Endothelial cell of umbilical vein (primary cell): ENCODE measurements around the gene RNF133. TPM values are rescaled to one million over a fixed set of nuclear protein-coding genes. Genes with fewer than 3 reads are reported as not detected.

Source experiments
- BruUV-seq: library from RNA; stranded (reverse); fragments of 400-500 nt; replicated peaks from 2 replicates; lab custom pipeline; 2021; lab: Mats Ljungman, UMichigan
- CTCF ChIA-PET: fragments of 300-600, 350-600 bp; sonication (Branson Sonifier 250); formaldehyde crosslinking; loops from one replicate; lab custom pipeline; 2021; ENCODE audit warnings: antibody characterized with exemption, inconsistent platforms; lab: Charles Lee
- POLR2A ChIA-PET: fragments of 300-600, 350-600 bp; sonication (Branson Sonifier 250); formaldehyde crosslinking; loops from one replicate; lab custom pipeline; 2021; ENCODE audit warnings: antibody characterized with exemption, inconsistent platforms; lab: Charles Lee
- DNase-seq: peaks from one replicate; pipeline ENCODE4 v3.0.0-alpha.2; 2011; ENCODE audit warnings: low read depth, low spot score
- FAIRE-seq: peaks from 2 replicates; lab custom pipeline; 2011; peaks lifted over from hg19 to GRCh38; lab: Jason Lieb, UNC
- H2AFZ ChIP-seq: 2 replicates; pipeline ENCODE4 v1.6.0; 2012; ENCODE audit warnings: low read depth, low read length, control low read depth, inconsistent platforms
- H3K27ac ChIP-seq: 2 replicates; pipeline ENCODE4 v1.5.1; 2011; ENCODE audit warnings: low read depth, mild to moderate bottlenecking, control low read depth, low read length, moderate library complexity; ENCODE audit not compliant: insufficient read depth
- H3K27me3 ChIP-seq, 2 experiments: 2 replicates each; pipeline versions ENCODE4 v1.6.0 to v1.6.1; 2011; ENCODE audit warnings: low read length in 2 of 2, mixed read lengths in 1 of 2; ENCODE audit not compliant: control insufficient read depth in 2 of 2, insufficient read depth in 2 of 2
- H3K36me3 ChIP-seq, 2 experiments: 2 replicates in 1 of 2; 3 replicates in 1 of 2; pipeline ENCODE4 v1.5.1; 2011; ENCODE audit warnings: low read length in 2 of 2, mild to moderate bottlenecking in 1 of 2, moderate library complexity in 1 of 2; ENCODE audit not compliant: control insufficient read depth in 2 of 2, insufficient read depth in 2 of 2; ENCODE audit errors: extremely low read depth in 1 of 2
- H3K4me1 ChIP-seq: 3 replicates; pipeline ENCODE4 v1.5.1; 2011; ENCODE audit warnings: mild to moderate bottlenecking, low read length; ENCODE audit not compliant: control insufficient read depth, insufficient read depth; ENCODE audit errors: extremely low read depth
- H3K4me2 ChIP-seq: 2 replicates; pipeline ENCODE4 v1.6.1; 2011; ENCODE audit warnings: low read length, control low read depth, mixed read lengths; ENCODE audit not compliant: insufficient read depth
- H3K4me3 ChIP-seq, 3 experiments: fragments of 200-600 bp in 1 of 3; sonication (generic), shearing (Covaris generic) in 1 of 3; replicated peaks in 1 of 3; 2 replicates each; pipeline ENCODE4 v1.5.1; 2011 to 2016; ENCODE audit warnings: control low read depth in 3 of 3, low read length in 3 of 3, mild to moderate bottlenecking in 2 of 3, inconsistent platforms in 1 of 3, low read depth in 1 of 3, moderate library complexity in 1 of 3; ENCODE audit not compliant: insufficient read depth in 1 of 3
- H3K79me2 ChIP-seq: 2 replicates; pipeline ENCODE4 v1.6.0; 2012; ENCODE audit warnings: low read length, inconsistent platforms; ENCODE audit not compliant: control insufficient read depth, insufficient read depth
- H3K9ac ChIP-seq: replicated peaks from 2 replicates; pipeline ENCODE3; 2011; ENCODE audit warnings: low read length, control low read depth; ENCODE audit not compliant: insufficient read depth; ENCODE audit errors: extremely low read depth
- H3K9me1 ChIP-seq: replicated peaks from 3 replicates; pipeline ENCODE4 v1.6.0; 2011; ENCODE audit warnings: mild to moderate bottlenecking, low read length; ENCODE audit not compliant: control insufficient read depth, insufficient read depth; ENCODE audit errors: extremely low read depth
- H3K9me3 ChIP-seq: replicated peaks from 2 replicates; pipeline ENCODE4 v1.5.1; 2012; ENCODE audit warnings: low read length, inconsistent platforms; ENCODE audit not compliant: control insufficient read depth, insufficient read depth
- H4K20me1 ChIP-seq: replicated peaks from 2 replicates; pipeline ENCODE3; 2011; ENCODE audit warnings: mild to moderate bottlenecking, low read length; ENCODE audit not compliant: control insufficient read depth, insufficient read depth; ENCODE audit errors: extremely low read depth
- GATA2 ChIP-seq: IDR thresholded peaks from 2 replicates; pipeline ENCODE4 v1.7.0; 2011; ENCODE audit warnings: low read depth, mild to moderate bottlenecking, moderate library complexity, mixed read lengths, low read length; ENCODE audit not compliant: insufficient read length, insufficient read depth
- JUN ChIP-seq: IDR thresholded peaks from 2 replicates; pipeline ENCODE4 v1.6.1; 2011; ENCODE audit warnings: borderline replicate concordance, low read depth; ENCODE audit not compliant: insufficient read length, insufficient read depth
- dilution Hi-C: fragments of 300-500 bp; cut with MboI; formaldehyde crosslinking; loops from one replicate; pipeline ENCODE4 v1.15.0; 2019; ENCODE audit warnings: low sequenced_read_pairs; ENCODE audit not compliant: extremely low pct_ligation_motif_present
- intact Hi-C: fragments of 100-400 bp; cut with micrococcal nuclease; formaldehyde crosslinking; loops from one replicate; pipeline ENCODE4 v1.10.0; 2022
- polyA plus RNA-seq, 4 experiments: library from polyadenylated mRNA; depleted of rRNA in 3 of 4; stranded (reverse) in 3 of 4; unstranded in 1 of 4; fragments of >200 nt; gene quantifications; 2 replicates each; pipeline versions ENCODE4 v1.2.1 to v1.2.3, GENCODE V29; 2011 to 2012; ENCODE audit warnings: missing spikeins in 1 of 4
- total RNA-seq: library from RNA; stranded (reverse); gene quantifications from 2 replicates; pipeline ENCODE4 v1.2.3, GENCODE V29; 2021

The RNF133 gene
- total and polyA plus RNA-seq, 2 donors (not counting 3 experiments of a cell fraction or from before 2014, with no cell fraction given), result 0.93 TPM; not detected in 1

DNA sequence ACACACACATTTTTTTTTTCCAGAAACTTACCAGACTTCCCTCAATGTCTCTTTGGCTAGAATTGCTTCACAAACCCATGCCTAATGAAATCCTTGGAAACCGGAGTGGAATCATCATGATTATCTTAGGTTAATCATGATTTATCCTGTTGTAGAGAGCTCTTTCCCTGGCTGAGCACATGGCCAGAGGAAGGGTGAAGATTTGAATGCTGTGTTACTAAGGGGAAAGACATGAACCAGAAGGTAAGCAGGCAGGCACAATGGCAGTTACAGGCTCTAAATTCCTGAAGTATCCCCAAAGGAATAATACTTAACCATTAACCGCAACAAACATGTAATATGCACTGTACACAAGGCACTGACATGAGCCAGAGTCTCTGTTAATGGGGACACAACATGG, 7.9 kb upstream of the RNF133 start:
- no peak overlapping the region for H3K4me3 ChIP-seq
- no peak overlapping the region for H3K4me2 ChIP-seq
- no peak for TF ChIP-seq JUN
- no peak overlapping the region for H3K27ac ChIP-seq
- POLR2A ChIA-PET, result no interaction called here
- no peak overlapping the region for H2AFZ ChIP-seq
- CTCF ChIA-PET, result interaction anchor here (0.6 kb wide), 1 partner anchor 20 kb away, joined by 3 read pairs; no protein-coding TSS in a partner anchor
- no peak for DNase-seq
- no peaks in the 10 kb centered on the region for H4K20me1 ChIP-seq
- dilution Hi-C loops (no loop called here), intact Hi-C loops (no loop called here)
- no peak overlapping the region for H3K9ac ChIP-seq
- H3K27me3 ChIP-seq, result no peaks in the 10 kb centered on the region
- H3K79me2 ChIP-seq, result no peaks in the 10 kb centered on the region
- H3K4me1 ChIP-seq, result no peaks in the 10 kb centered on the region
- no peak for FAIRE-seq
- no peaks in the 10 kb centered on the region for H3K9me1 ChIP-seq
- BruUV-seq, result no TSS peak
- no peaks in the 10 kb centered on the region for H3K36me3 ChIP-seq
- no peaks in the 10 kb centered on the region for H3K9me3 ChIP-seq

DNA sequence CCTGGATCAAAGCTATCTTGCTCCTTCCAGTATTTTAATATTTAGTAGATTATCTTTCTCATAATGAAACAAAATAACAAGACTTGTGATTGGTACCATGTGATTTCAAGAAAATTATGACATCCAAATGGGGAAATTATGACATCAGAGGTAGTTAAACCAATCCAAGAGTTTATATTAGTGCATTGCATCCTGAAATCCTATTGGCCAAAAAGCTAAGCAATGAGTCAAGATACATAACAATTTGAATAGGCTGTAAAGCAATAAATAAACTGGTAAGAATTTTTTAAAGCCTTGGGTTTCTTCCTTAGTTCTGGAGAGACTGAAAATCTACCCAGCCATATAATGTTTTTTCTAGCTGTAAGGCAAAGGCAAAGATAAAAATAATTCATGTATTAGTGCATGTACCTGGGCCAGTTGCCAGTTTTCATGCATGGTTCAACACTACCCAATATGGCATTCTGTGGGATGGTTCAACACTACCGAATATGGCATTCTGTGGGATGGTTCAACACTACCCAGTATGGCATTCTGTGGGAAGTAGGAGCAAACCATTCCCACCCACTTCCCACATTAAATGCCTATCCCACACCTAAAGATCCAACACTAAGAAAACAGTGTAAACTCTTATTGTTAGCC, 4.1 kb upstream of the RNF133 start, which contains the start of gene RNF148:
Gene RNF148, minus strand, starts transcription at position 51 of the 639 bp plus-strand sequence. CDS start 172 bp downstream, outside the sequence.
- no peak for FAIRE-seq
- no peak for DNase-seq
- Histone ChIP-seq H3K9me1 (no peaks in the 10 kb centered on the region), H3K9ac (no peak within 1 kb of the TSS), H4K20me1 (no peaks in the 10 kb centered on the region), H3K27me3 (no peaks in the 10 kb centered on the region), H3K36me3 (no peaks in the 10 kb centered on the region), H3K4me1 (no peaks in the 10 kb centered on the region), H3K4me3 (no peak within 1 kb of the TSS), H3K79me2 (no peaks in the 10 kb centered on the region), H3K4me2 (no peak within 1 kb of the TSS), H3K27ac (no peak within 1 kb of the TSS), H3K9me3 (no peaks in the 10 kb centered on the region), H2AFZ (no peak within 1 kb of the TSS)
- intact Hi-C loops (no loop called here), dilution Hi-C loops (no loop called here)
- CTCF ChIA-PET, result interaction anchor here (0.6 to 1.0 kb wide), 3 partner anchors 10 to 252 kb away, joined by 3 to 4 read pairs (median 3); no protein-coding TSS in a partner anchor
- no peak for TF ChIP-seq GATA2
- POLR2A ChIA-PET, result no interaction called here
- no TSS peak for BruUV-seq
